GM21528 (cell line): ENCODE measurements around the gene PTGDS.

Experiments
- ATAC-seq: cut with Tn5 transposase; IDR thresholded peaks from one replicate; pipeline ENCODE4 v1.9.1; 2021; ENCODE audit warnings: mild to moderate bottlenecking, moderate library complexity; ENCODE audit not compliant: unreplicated experiment, low FRiP score

Gene PTGDS

GRCh38 chr9:136977223-136977622 lies at the start of gene PTGDS:
Gene PTGDS (plus strand): TSS chr9:136977504. CDS start chr9:136977579, 75 bp downstream.
- no peak for ATAC-seq

GRCh38 chr9:136928591-136928990 lies 48.7 kb upstream of the PTGDS start:
- ATAC-seq = no peak

GRCh38 chr9:136930014-136930413 lies 47.3 kb upstream of the PTGDS start:
- no peak for ATAC-seq

GRCh38 chr9:136931611-136932130 lies 45.6 kb upstream of the PTGDS start:
- ATAC-seq = no peak

DNA sequence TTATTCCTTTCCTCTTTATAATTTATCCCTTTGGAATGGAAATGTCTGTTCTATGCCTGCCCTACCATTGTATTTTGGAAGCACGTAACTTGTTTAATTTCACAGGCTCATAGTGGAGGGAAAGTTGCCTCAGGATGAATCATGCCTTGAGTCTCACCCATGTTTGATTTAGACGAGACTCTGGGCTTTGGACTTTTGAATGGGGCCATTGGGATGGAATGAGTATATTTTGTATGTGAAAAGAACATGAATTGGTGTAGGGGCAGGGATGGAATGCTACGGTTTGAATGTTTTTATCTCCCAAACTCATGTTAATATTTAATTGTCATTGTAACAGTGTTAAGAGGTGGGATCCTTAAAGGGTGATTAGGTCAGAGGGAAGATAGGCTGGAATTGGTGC lies 43.0 kb upstream of the PTGDS start:
- no peak for ATAC-seq

GRCh38 chr9:136935651-136936050 lies 41.7 kb upstream of the PTGDS start:
- ATAC-seq = no peak

DNA sequence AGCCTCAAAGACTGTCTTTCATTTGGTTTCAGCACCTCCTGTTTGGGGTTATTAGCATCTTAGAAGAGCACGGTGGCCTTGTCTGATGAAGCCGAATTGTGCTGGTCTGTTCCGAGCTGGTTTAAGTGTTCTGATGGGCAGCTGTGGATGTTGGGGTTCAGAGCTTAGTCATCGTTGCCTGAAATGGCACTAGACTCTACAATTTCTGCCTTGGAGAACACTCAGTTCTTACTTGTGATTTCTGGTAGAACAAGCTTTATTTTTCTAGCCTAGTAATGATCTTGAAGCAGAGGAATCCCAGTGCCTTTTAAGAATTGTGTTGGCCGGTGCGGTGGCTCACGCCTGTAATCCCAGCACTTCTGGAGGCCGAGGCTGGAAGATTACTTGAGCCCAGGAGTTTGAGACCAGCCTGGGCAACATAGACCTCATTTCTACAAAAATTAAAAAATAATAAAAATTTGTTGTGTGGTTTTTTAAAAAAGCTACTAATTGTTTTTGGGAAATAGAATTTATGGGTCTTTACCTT lies 40.6 kb upstream of the PTGDS start:
- ATAC-seq = no peak

- no peak for ATAC-seq
Measured at GRCh38 chr9:136937186-136938001, 39.9 kb upstream of the PTGDS start.

- no peak for ATAC-seq
Measured at GRCh38 chr9:136939431-136939995, 37.8 kb upstream of the PTGDS start.

- ATAC-seq = no peak
Measured at GRCh38 chr9:136939996-136940525, 37.2 kb upstream of the PTGDS start.

DNA sequence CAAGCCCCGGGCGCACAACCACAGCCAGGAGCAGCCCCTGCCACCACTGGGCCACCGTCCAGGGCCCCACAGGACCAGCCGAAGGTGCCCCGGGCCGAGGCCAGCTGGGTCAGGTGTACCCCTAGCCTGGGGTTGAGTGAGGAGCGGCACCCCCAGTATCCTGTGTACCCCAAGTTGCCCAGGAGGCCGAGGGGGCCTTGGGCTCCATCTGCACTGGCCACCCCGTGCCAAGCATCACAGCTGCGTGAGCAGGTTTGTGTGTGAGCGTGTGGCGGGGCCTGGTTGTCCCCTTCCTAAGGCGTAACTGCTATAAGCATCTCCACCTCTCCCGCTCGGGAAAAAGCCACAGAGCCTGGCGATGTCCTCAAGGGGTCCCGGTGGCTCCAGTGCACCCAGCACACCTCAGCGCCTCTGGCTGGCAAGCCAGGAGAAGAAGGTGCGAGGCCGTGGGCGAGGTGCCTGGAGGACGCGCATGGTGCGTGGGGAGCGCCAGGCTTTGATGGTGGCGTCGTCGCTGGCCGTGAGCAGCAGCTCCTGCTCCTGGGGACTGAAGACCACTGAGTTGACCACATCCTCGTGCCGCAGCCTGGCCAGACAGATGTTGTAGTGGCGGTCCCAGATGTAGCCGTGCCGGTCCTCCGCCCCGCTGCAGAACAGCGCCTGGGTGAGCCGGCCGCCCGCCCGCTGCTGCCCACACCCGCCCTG lies 36.6 kb upstream of the PTGDS start:
- ATAC-seq = no peak

DNA sequence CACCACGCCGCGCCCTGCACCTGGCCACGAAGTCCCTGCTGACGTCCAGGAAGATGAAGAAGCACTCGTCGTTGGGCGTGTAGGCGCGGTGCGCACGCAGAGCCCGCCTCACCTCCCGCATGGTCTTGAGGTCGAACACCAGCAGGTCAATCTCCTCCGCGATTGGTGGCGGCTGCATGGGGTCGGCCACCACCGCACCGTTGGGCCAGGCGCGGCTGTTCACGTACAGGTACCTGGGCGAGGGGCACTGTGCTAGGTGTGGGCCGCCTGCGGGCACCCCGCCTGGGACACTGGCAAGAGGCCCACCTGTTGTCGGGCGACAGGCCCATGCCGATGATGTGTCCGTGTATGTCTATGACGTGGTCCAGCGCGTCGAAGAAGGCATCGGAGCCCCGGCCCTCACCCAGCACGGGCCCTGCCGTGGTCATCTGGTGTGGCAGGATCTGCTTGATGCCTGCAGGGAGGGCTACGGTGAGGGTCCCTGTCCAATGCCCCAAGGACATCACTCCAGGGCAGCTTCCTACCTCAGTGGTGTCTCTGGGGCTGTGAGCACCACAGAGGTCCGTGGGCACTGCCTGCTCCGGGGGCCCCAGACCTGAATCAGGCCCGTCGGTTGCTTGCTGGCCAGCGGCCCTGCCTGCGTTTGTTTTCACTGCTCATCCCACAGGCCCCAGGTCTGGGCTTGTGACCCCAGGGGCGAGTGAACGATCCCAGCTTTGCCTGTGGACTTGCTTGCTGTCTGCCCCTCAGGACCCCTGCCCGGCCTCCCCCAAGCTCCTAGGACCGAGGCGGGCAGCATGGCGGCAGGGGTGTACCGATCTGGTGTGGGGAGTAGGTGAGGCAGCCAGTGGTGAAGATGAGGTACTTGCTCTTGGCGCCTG lies 35.8 kb upstream of the PTGDS start:
- no peak for ATAC-seq

GRCh38 chr9:136942112-136942880 lies 35.0 kb upstream of the PTGDS start:
- ATAC-seq = no peak

- ATAC-seq = no peak
Measured at GRCh38 chr9:136942881-136943230, 34.4 kb upstream of the PTGDS start.

DNA sequence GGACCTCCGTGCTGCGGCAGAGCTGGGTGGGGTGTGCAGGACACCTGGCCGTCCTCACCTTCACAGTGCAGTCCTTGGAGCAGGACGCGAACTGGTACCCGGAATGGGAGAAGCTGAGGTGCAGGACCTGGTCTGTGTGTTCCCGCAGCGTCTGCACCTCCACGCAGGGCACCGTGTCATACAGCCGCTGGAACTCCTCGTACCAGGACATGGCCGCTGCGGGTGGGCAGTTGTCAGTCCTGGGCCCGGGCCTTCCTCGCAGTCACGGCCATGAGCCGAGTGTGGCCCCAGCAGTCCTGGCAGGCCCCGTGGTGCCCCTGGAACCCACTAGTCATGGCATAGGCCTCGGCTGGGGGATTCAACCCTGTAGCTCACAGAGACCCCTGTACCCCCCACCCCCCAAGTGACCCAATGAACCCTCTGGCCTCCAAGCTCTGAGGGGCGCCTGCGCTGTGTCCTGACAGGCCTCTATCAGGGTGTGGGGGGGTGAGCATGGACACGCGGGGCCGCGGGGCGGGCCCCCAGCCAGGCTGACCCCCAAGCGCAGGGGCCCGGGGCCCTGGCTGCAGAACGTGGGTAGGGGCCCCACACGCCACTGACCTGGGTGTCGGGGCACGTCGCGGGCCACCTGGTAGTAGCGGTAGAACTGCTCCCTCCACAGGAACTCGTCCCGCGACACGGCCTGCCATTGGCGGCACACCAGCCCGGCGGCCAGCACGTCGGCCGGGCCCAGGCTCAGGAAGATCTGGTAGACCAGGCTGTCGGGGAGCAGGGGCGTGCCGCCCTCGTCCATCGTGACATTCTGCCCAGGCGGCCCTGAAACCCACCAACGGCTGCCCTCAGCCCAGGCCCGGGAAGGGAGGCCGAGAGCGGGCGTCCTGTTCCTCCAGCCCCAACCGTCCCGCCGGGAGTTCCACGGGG lies 33.8 kb upstream of the PTGDS start:
- ATAC-seq = peak; percentile 2

DNA sequence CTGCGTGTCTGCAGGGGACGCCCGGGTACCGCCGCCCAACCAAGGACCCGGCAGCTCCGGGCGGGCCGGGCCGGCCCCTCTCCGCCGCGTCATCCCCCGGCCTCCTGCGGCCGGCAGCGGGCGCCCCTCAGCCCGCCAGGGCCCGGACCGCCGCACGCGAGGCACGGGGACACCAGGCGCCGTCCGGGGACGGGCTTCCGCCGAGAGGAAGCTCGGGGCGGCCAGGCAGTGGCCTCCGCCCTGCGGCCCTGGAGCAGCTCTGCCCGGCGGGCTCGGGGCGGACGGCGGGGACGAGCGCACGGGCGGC lies 33.1 kb upstream of the PTGDS start:
- peak; percentile 26 for ATAC-seq

DNA sequence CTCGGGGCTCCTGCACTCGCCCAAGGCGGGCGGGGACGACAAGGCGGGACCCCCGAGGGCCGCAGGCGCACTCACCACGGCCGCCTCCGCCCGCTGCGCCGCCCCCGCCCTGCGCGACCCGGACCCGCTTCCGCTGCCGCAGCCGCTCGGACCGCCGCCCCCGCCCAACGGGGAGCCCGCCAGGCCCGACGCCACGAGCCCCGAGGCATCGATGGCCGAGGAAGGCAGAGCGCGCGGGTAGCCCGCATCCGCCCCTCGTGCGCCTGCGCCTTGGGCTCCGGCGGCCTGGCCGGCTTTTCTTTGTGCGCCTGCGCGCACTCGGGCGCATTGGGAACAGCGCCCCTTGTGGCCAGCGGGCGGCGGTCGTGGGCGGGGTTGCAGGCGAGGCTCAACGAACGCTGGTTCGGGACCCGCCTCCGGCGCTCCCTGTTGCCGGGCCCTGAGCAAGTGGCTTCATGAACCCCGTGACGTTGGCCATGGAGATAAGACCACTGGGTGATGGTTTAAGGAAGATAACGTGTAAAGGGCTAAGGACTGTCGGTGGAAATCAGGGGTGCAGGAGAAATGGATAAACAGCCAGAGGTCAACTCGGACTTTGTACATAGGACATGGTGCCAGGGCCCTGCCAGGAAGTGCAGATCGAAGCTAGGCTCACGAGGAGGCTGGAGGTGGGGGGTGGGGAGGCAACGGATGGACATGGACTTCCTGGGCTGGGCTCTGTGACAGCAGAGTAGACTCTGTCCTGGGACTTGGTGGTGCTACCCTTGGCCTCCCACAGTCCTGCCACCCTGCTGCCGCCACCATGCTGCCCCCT lies 32.6 kb upstream of the PTGDS start, which contains the start of the genes C8G and FBXW5:
Gene C8G (plus strand): TSS at position 725 of the 814 bp plus-strand sequence. CDS start 78 bp downstream, at position 803.
Gene FBXW5 (minus strand): TSS at position 220 of the 814 bp plus-strand sequence. CDS start 655 bp downstream, outside the sequence.
- ATAC-seq = peak; percentile 61
